ENCODE data around the gene PIK3C2G.

The PIK3C2G gene

DNA sequence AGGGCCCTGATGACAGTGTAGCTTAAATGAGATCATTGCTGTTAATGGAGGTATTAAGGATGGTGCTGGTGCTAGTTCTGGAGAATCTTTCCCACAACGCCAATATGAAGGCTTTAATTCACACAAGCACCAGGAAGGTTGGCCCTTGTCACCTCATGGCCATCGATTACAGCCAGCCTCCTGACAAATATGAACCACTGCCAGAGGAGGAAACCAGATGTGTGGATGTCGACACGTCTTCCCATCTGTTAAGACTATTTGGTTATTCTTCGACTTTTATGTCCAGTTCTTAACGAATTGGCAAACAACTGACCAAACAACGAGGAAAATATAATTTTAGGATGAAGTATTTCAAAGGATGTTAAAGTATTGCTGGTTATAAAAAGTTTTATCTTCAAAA lies 79.5 kb downstream of the PIK3C2G start:
- no peak for DNase-seq (ENCODE audit: low spot score)

DNA sequence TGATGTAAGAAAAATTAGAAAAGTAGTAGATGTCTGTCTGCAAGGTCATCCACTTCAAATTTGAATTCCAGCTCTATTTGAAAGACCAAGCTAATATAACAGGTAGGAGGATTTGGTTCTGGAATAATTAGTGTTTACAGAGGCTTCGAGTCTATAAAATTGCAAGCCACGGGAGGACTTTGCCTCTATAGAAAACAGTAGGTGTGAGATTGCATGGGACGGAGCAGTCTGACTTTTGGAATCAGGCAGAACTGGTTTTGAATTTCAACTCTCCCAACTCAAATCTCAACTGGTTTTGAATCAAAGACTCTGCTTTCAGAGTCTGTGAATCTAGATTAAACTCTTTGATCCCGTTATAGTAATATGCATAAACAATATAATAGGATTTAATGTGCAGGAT lies 82.4 kb downstream of the PIK3C2G start:
- no peak for DNase-seq (ENCODE audit: low spot score)

DNA sequence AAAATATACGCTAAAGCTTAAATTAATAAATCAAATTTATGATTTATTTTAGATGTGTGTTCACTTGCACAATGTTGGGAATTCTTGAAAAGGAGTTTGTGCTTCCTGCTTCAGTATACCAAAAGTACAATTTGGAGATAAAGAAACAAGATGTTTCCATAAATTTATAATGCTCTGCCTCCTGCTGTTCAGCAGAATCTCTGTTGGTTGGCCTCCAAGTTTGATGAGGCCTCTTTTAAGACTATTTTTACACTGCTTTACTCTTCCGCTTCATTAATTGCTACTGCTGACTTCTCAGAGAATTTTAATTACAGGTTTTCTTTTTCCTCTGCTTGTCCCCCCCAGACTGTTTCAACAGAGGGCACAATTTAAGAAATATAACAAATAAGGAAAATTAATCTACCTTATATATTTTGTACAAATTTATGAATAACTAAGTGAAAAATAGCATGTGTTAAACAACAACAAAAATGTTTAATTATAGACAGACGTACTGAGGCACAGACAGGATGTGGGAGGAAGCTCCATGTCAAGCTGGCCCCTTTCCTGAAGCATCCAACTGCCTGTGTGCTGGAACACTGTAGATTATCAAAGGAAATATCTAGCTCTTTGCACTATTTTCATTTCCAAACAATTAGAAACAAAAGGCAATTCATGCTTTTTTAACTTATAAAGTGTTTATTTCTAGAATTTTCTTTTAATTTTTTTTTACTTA lies 83.9 kb downstream of the PIK3C2G start:
- no peak for DNase-seq (ENCODE audit: low spot score)

DNA sequence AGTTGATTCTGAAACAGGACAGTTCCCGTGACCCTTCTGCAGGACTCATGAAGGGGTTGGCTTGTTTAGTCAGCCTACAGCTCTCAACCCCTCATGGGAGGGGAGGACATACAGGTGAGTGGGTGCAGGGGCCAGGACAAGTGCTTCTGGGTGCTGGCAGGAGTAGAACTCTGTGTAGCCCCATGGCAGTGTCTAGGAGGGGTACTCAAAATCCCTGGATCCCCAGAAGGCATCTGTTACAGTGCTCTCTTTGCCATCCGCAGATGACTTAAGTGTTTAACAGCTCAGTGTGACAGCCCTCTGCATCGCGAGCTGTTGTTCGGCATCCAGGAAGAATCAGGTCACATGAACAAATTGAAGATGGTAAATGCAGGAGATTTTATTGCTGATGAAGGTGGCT lies 91.0 kb downstream of the PIK3C2G start:
- no peak for DNase-seq (ENCODE audit: low spot score)

DNA sequence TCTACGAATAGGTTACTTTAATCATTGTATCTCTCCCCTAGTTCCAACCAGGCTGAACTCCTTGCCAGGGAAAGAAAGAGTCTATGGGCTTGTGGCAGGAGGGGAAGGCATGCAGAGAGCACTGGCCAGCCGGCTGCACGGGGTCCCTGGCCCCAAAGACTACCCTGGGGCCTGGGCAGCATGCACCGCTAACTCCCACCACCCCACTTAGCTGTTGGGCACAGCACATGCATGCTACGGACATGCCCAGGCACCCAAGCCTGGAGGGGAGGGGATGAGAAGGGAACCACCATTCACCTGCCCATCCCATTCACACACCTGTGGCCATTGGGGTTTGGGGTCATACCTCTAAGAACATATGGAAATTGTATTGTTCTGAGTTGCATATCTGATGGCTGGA lies 94.1 kb downstream of the PIK3C2G start:
- no peak for DNase-seq (ENCODE audit: low spot score)

DNA sequence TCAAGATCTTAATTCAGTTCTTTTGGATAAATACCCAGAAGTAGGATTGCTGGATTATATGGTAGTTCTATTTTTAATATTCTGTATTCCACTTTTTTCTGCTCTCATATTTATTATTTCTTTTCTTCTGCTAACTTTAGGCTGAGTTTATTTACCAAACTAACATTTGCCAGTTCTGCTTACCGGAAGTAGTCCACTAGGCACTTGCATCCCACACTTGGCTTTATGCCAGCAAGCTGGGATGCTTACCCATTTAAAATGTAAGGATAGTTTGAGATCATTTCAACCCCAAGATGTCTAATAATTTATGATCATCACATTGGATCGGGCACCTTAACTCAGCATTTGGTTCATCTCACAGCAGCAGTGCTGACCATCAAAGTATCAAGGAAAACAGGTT lies 96.8 kb downstream of the PIK3C2G start:
- DNase-seq (ENCODE audit: low spot score) = no peak

DNA sequence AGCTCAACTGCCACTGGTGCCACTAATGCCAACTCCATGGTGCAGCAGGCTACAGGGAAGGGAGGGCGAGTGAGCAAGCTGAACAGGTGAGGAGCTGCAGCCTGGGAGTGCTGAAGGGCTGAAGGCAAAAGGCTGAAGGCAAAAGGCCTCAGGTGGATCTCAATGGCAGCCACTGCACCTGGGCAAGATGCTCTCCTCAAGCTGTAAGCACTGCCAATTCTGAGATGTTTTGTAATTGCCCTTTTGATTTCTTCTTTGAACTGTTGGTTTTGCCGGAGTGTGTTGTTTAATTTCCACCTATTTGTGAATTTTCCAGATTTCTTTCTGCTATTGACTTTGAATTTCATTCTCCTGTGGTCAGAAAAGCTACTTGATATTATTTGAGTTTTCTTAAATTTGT lies 97.6 kb downstream of the PIK3C2G start:
- DNase-seq (ENCODE audit: low spot score) = no peak

DNA sequence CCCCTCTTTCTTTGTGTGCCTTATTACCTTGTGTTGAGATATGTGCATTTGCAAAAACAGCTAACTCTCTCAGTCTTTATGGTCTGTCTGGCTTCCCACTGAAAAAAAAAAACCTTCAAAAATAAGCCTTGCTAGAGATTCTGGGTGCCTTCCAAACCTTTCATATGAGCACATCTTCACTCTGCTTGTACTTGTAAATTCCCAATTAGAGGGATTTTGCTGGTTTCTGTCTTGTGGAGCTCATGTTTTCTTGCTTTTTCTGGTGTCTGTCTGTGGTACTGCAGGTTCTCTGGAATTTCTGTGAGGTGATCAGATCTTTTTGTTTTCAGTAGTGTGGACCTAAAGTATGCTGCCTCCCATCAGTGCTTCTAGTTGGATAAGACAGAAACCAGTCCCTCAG lies 100.1 kb downstream of the PIK3C2G start:
- DNase-seq (ENCODE audit: low spot score) = no peak

DNA sequence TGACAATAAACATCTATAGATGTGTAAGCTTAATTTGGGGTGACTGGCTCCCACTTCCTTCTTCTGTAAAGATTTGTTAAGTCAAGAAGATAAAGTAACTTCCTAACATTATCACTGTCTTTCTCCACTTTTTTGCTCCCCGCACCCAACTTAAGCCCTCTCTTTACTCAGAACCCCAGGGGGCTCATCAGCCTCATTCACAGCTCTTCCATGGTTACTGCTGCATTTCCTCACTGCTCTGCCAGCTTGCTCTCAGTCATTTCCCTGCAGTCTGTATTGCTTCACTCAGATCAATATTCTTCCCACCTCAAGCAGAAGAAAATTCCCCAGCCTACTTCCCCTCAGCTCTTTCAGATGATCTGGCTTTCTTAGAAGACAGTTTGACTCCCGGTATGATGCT lies 102.0 kb downstream of the PIK3C2G start:
- DNase-seq (ENCODE audit: low spot score) = no peak

DNA sequence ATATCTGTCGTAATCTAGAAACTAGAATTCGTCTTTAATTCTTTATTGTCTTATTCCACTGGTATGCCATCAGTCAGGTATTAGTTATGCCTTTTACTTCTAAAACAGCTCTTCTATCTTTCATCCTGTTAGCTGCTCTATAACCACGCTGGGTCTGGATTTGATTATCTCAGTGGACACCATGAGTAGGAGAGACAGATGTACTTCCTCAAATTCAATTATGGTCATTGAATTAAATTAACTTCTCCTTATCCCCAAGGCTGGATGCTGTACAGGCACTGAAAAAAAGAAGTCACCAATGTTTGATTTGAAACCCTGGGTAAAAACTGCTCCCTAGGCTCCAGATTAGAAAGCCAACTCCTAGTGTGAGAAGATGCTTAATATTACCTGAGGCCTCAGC lies 107.3 kb downstream of the PIK3C2G start:
- no peak for DNase-seq (ENCODE audit: low spot score)

DNA sequence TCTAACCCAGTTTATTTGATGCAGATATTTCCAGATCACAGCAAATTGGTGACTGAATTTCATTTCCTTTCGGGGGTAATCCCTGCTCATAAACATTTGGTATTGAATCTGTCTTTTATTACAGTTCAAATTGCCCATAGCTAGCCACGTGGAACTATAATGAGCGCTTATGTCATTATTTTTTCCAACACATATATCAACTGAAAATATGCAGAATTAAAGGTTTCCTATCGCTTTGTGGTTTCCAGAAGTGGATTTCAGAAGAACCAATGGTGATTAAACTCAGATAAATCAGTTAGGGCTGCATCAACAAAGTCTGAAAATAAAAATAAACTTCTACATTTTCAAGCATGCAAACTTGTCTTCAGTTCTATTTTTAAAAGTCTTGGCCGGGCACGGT lies 111.9 kb downstream of the PIK3C2G start:
- DNase-seq (ENCODE audit: low spot score) = no peak

DNA sequence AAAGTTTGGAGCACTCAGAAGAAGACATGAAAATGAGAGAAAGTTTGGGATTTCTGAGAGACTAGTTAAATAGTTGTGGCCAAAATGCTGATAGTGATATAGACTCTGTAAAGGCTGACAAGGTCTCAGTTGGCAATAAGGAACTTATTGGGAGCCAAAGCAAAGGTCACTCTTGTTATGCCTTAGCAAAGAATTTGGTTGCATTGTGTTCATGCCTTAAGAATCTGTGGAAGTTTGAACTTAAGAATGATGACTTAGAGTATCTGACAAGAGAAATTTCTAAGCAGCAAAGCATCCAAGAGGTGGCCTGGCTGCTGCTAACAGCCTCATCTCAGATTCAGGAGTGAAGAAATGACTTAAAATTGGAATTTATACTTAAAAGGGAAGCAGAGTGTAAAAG lies 113.8 kb downstream of the PIK3C2G start:
- no peak for DNase-seq (ENCODE audit: low spot score)

DNA sequence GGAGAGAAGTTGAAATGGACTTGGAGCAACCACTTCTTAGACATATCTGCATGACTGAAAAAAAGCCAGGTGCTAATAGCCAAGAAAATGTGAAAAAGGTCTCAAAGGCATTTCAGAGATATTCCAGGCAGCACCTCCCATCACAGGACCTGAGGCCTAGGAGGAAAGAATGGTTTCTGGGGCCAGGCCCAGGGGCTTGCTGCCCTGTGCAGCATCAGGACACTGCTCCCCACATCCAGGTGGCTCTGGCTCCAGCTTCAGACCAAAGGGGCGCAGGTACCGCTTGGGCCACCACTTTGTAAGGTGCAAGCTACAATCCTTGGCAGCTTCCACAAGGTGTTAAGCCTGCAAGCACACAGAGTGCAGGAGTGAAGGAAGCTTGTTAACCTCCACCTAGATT lies 114.3 kb downstream of the PIK3C2G start:
- DNase-seq (ENCODE audit: low spot score) = no peak

DNA sequence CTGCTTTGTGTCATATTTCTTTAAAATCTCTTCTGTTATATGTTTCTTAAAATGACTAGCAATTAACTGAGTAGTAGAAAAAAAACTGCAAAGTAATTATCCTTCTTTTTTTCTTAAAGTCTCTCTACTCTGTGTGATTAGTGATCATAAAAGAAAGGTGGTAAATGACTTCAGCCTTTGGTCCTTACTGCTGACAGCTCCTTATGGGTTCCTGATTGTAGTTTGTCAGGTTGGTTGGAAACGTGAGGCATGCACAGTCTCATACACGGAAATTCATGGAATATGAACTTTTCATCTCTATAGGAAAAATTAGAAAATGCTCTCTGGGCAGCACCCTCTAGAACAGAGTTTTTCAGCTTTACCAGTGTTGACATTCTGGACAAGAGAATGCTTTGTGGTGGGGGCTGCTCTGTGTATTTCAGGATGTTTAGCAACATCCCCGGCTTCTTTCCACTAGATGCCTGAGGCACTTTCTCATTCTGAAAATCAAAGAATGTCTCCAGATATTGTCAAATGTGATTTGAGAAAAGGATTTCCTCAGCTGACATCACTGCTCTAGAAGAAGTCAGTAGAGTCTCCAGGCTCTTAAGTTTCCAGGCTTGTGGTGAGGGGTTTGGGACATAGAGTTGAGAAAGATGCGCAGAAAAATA lies 121.0 kb downstream of the PIK3C2G start:
- DNase-seq (ENCODE audit: low spot score) = peak; percentile 4

DNA sequence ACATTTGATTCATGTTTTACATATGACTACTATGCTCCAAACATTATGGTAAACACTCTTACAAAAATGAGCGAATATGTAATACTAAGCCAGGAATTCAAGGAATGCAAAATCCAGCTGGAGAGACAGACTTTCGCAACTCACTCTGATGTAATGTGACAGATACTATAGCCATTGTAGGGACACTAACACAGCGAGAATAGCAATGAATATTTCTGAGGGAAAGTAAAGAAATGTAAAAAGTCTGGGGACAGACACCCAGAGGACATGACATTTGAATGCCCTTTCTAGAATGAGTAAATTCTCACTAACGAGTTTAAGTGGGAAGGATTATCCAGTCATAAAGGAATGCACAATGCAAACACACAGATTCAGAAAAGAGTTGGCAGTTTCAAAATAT lies 121.9 kb downstream of the PIK3C2G start:
- peak; percentile 61 for DNase-seq (ENCODE audit: low spot score)

DNA sequence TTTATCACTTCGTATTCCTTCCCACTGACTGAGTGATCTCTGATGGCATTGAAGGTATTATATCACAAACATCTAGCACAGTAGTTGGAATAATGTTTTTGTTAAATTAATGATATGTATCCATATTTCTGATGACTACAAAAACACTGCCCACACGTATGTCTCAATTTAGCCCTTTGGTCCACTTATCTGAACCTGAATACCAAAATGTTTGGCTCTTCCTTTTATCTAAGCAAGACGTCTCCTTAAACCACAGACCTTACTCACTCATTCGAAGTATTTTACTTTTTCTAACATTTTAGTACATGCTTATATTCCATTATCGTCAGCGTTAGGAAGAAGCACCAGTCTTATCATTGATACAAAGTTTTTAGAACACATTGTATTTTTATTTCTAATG lies 126.4 kb downstream of the PIK3C2G start:
- DNase-seq (ENCODE audit: low spot score) = no peak

DNA sequence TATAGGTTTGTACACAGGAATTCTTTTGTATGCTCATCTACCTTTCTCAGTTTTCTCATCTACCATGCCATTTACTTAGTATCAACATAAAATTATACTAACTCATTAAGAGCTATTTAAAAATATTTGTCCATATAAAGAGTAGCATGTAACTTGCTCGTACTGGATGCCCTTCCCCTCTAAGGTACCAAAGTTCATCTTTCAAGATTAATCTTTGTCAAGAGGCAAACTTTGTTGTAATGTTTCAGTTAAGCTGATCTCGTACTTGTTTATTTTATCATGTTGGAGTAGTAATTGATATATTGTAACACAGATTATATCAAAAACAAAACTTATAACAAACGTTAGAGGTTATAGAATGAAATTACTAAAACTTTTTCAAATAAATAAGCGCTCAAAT lies 128.5 kb downstream of the PIK3C2G start:
- DNase-seq (ENCODE audit: low spot score) = no peak

DNA sequence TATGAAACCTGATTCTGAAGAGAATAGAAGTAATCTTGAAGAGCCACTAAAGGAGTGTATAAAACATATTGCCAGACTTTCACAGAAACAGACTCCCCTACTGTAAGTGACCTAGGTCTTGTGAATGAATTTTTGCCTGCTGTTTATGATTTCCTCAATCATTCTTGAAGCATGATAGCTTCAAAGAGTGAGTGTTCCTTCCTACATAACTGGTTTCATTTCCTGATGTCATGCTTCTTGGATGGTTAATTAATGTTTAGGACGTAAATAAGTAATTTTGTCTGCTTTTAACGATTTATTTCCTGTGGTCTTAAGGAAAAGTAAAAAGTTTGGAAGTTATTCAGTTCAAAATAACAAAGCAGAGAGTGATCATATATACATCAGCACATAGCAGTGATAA lies 129.8 kb downstream of the PIK3C2G start:
- DNase-seq (ENCODE audit: low spot score) = no peak

DNA sequence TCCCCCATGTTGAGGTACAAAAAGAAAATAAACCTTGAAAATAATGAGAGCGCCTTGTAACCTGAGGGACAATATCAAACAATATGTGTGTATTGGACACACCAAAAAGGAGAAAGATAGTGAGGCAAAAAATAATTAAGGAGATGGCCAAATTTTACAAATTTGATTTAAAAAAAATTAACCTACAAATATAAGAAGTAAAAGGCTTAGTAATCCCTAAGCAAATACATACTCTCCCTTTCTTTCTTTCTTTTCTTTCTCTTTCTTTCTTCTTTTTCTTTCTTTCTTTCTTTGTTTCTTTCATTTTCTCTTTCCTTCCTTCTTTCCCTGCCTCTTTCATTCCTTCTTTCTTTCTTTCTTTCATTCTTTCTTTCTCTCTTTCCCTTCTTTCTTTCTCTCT lies 133.4 kb downstream of the PIK3C2G start:
- no peak for DNase-seq (ENCODE audit: low spot score)

DNA sequence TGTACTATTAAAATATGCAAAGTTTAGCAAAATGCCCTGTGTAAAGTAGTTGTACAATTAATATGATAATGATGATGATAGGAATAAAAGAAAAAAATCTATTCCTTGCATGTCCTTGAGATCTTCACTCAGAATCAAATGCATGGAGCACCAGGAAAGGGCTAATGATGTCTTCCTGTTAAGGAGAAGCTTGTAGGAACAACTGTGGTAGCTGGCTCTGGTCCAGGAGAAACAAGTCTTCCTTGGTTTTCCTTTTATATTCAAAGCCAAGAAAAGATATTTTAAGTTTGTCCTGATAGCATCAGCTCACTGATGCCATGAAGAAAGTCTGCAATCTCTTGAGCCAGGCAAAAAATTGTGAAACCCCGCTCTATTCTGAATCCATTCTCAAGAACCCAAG lies 138.9 kb downstream of the PIK3C2G start:
- DNase-seq (ENCODE audit: low spot score) = no peak

DNA sequence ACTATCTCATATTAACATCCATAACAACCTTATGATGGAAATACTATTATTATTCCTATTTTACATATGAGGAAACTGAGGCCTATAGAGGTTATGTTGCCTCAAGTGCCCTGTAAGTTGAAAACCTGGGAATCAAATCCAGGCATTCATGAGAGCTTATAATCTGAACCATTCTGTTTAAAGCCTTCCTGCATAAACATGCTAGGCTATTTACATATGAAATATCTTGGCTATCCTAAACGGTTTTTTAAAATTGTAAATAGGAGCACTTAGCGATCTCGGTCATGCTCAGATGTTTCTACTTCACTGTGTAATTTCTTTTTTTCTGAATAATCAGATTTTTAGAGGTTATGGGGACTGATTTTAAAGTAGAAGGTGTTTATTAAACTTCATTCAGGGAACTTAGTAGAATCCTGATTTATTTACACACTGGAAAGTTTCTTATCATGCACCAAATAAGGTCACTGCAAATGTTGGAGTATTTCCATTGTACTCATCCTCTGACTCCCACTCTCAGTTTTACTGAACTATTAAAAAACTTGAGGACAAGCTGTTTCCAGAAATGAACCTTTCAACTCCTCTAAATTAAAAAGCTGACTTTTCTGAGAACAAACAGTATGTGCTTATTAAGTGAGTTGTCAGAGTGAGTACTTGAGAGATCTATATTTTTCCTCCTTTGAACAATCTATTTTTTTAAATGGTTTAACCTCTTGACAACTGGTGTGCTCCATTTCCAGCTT lies 141.7 kb downstream of the PIK3C2G start:
- DNase-seq (ENCODE audit: low spot score) = no peak

DNA sequence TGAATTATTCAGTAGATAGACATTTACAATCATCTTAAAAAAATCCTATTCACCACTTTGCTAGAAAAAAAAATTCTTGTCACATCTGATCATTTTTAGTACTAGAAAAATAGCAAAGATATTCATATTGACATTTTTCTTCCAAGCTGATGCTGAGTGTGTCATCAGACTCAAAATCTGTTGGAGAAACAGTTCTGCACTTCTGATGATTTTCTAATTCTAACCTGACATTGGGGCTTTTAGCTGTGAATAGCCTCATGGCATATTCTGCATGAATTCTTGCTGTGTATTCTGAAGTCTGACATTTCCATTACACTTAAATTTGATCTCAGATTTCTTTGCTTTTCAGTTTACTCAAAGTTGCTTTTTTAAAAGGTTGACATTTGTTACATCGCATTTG lies 150.1 kb downstream of the PIK3C2G start:
- no peak for DNase-seq (ENCODE audit: low spot score)

DNA sequence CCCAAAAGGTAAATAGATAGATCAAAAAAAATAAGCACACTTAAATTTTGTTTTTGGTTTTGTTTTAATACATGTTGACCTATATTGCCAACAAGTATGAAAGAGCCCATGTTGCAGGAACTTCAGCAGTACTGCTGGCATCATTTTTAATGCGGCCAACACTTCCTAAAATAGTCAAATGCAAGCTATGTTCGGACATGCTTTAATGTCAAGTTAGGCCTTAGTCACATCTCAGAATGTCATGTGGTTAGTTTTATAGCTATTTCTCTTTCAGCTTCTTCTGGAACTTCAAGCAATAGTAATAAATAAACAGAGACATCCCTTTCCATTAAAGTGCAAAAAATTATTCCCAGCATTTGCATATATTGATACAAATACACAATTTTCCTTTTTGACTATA lies 153.4 kb downstream of the PIK3C2G start:
- no peak for DNase-seq (ENCODE audit: low spot score)

DNA sequence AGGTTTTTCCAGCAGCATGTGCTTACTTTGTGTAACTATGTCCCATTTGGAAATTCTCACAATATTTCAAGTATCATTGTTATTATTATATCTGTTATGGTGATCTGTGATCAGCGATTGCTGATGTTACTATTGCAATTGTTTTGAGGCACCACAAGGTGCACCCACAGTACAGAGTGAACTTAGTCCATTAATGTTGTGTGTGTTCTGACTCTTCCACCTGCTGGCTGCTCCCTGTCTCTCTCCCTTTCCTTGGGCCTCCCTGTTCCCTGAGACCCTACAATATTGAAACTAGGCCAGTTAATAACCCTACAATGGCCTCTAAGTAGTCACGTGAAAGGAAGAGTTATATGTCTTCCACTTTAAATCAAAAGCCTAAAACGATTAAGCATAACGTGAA lies 153.9 kb downstream of the PIK3C2G start:
- no peak for DNase-seq (ENCODE audit: low spot score)
